HEK293T (cell line): ENCODE data around the gene CADPS.

Source experiments
- CTCF ChIA-PET: fragments of 350-600 bp; formaldehyde crosslinking; extraction: SDS; loops from one replicate; lab custom pipeline; 2021; ENCODE audit warnings: antibody characterized with exemption, inconsistent platforms; lab: Yijun Ruan, JAX
- POLR2A ChIA-PET: fragments of 350-600 bp; formaldehyde crosslinking; extraction: SDS; loops from one replicate; lab custom pipeline; 2020; ENCODE audit warnings: antibody characterized with exemption, inconsistent platforms; lab: Yijun Ruan, JAX
- DNase-seq: peaks from one replicate; pipeline ENCODE4 v3.0.0; 2012; ENCODE audit warnings: mixed read lengths; ENCODE audit errors: extremely low spot score
- ARNT ChIP-seq: fragments of 450-650 bp; IDR thresholded peaks from 2 replicates; pipeline ENCODE4 v1.6.1; 2017; ENCODE audit warnings: mild to moderate bottlenecking
- BHLHE40 ChIP-seq: fragments of 450-650 bp; IDR thresholded peaks from 2 replicates; pipeline ENCODE4 v1.6.1; 2016; ENCODE audit warnings: mild to moderate bottlenecking, moderate library complexity, borderline replicate concordance
- CTBP1 ChIP-seq: fragments of 450-650 bp; IDR thresholded peaks from 2 replicates; pipeline ENCODE4 v1.6.1; 2016; ENCODE audit warnings: borderline replicate concordance
- ELF4 ChIP-seq: fragments of 450-650 bp; IDR thresholded peaks from 2 replicates; pipeline ENCODE4 v1.6.1; 2017; ENCODE audit warnings: antibody characterized with exemption
- FOXA1 ChIP-seq: fragments of 450-650 bp; IDR thresholded peaks from 2 replicates; pipeline ENCODE4 v1.6.1; 2016; ENCODE audit warnings: mild to moderate bottlenecking
- FOXK2 ChIP-seq: fragments of 450-650 bp; IDR thresholded peaks from 2 replicates; pipeline ENCODE4 v1.6.1; 2016; ENCODE audit warnings: mild to moderate bottlenecking
- FOXM1 ChIP-seq: fragments of 450-650 bp; IDR thresholded peaks from 2 replicates; pipeline ENCODE4 v1.6.1; 2017; ENCODE audit warnings: mild to moderate bottlenecking, borderline replicate concordance
- HDGF ChIP-seq: fragments of 450-650 bp; IDR thresholded peaks from 2 replicates; pipeline ENCODE4 v1.6.1; 2017; ENCODE audit warnings: antibody characterized with exemption, borderline replicate concordance
- L3MBTL2 ChIP-seq: fragments of 450-650 bp; conservative IDR thresholded peaks from 2 replicates; pipeline ENCODE4 v1.6.1; 2016; ENCODE audit warnings: mild to moderate bottlenecking
- LEF1 ChIP-seq: fragments of 450-650 bp; IDR thresholded peaks from 2 replicates; pipeline ENCODE4 v1.6.1; 2017; ENCODE audit warnings: mild to moderate bottlenecking, borderline replicate concordance
- NFRKB ChIP-seq: fragments of 450-650 bp; IDR thresholded peaks from 2 replicates; pipeline ENCODE4 v1.6.1; 2016; ENCODE audit warnings: mild to moderate bottlenecking, moderate library complexity
- SP1 ChIP-seq: fragments of 450-650 bp; IDR thresholded peaks from 2 replicates; pipeline ENCODE4 v1.6.1; 2017
- SUZ12 ChIP-seq: fragments of 450-650 bp; IDR thresholded peaks from 2 replicates; pipeline ENCODE4 v1.6.1; 2016; ENCODE audit warnings: mild to moderate bottlenecking
- TARDBP ChIP-seq: fragments of 450-650 bp; IDR thresholded peaks from 2 replicates; pipeline ENCODE4 v1.6.1; 2016
- ZNF384 ChIP-seq: fragments of 450-650 bp; IDR thresholded peaks from 2 replicates; pipeline ENCODE4 v1.6.1; 2016
- TF ChIP-seq, protein P1 (sequence below): fragments of 450-650 bp; IDR thresholded peaks from 2 replicates; pipeline ENCODE4 v1.6.1; 2016

Gene CADPS

DNA sequence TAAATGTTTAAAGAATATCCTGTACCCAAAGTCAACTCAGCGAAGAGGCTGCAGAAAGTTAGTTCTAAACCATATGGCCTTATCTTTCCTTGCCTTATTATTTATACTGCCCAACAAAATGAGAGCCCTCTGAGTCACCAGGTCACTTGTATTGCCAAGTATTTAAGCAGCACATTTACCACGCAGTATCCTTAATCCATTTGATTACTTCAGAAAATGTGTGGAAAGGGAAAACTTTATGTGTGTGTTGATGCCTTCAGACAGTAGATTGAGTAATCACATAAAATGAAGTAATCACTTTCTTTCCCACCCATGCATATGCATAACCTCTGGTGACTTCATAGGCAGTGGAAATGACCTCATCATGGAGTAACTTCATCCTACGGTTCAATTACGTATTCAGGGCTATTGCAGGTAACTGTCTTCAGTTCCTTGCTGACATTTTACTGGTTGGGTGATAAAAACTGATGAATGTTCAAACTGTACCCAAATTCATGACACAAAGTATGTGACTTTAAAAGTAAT is 7.5 kb upstream of the CADPS start:
- ChIA-PET POLR2A (no interaction called here), CTCF (no interaction called here)
- DNase-seq = no peak
- TF ChIP-seq NFRKB (no peak), HDGF (no peak), FOXA1 (no peak), FOXK2 (no peak), BHLHE40 (no peak), ZNF384 (no peak), SP1 (no peak), L3MBTL2 (no peak), ELF4 (no peak), FOXM1 (no peak), ARNT (no peak), SUZ12 (no peak), CTBP1 (no peak)
- TF ChIP-seq, protein P1, sequence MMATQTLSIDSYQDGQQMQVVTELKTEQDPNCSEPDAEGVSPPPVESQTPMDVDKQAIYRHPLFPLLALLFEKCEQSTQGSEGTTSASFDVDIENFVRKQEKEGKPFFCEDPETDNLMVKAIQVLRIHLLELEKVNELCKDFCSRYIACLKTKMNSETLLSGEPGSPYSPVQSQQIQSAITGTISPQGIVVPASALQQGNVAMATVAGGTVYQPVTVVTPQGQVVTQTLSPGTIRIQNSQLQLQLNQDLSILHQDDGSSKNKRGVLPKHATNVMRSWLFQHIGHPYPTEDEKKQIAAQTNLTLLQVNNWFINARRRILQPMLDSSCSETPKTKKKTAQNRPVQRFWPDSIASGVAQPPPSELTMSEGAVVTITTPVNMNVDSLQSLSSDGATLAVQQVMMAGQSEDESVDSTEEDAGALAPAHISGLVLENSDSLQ = no peak

DNA sequence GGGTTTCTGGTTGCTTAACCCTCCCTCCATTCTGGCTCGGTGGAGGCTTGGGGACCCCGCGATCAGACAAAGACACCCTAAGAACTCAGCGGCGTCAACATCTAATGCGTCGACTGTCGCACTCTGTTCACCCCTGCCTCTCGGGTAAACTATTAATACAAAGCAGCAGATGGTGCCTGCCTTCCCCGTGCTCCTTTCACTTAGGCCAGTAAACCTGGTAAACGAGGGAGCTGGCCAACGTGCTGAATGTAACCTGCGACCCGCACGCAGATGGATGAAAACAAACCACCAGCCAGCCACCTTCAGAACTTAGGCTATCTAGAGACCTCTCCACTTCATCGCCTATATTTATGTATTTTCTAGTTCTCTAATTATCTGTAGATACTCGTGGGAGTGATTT is 848 bp upstream of the CADPS start:
- TF ChIP-seq CTBP1 (no peak), TARDBP (no peak), BHLHE40 (no peak), SUZ12 (no peak), FOXK2 (no peak), LEF1 (no peak), FOXM1 (no peak), NFRKB (no peak), ELF4 (no peak), HDGF (no peak), ZNF384 (no peak), L3MBTL2 (no peak), FOXA1 (no peak), ARNT (no peak), SP1 (no peak)
- TF ChIP-seq, protein P1 = no peak
- ChIA-PET POLR2A (no interaction called here), CTCF (no interaction called here)
- DNase-seq = peak; percentile 53

DNA sequence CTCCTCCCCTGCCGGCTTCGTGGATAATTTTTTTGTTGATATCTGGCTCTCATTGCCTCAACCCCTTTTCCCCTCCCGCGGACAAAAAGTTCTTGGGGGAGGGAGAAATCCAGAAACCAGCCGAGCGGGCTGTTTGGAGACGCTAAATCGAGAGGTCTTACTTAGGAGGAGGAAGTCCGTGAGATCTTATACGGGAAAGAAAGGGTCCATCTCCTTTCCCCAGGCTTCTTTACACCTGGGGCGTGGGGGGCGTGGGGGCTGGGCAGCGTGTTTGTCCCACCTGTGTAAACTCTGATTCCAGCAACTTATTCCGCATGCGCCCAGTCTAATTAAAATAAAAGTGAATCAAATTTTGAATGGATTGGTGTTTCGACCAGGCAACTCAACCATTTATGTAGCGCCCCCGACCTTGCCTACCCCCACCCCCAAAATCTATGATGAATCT is 364 bp upstream of the CADPS start:
- no peak for DNase-seq
- ChIA-PET CTCF (no interaction called here), POLR2A (no interaction called here)
- TF ChIP-seq SP1 = no peak
- no peak for TF ChIP-seq FOXA1
- no peak for TF ChIP-seq FOXM1
- TF ChIP-seq, protein P1 = no peak
- no peak for TF ChIP-seq ZNF384
- no peak for TF ChIP-seq TARDBP
- TF ChIP-seq L3MBTL2 = no peak
- no peak for TF ChIP-seq ARNT
- TF ChIP-seq HDGF = no peak
- TF ChIP-seq CTBP1 = no peak
- TF ChIP-seq LEF1 = no peak
- no peak for TF ChIP-seq BHLHE40

DNA sequence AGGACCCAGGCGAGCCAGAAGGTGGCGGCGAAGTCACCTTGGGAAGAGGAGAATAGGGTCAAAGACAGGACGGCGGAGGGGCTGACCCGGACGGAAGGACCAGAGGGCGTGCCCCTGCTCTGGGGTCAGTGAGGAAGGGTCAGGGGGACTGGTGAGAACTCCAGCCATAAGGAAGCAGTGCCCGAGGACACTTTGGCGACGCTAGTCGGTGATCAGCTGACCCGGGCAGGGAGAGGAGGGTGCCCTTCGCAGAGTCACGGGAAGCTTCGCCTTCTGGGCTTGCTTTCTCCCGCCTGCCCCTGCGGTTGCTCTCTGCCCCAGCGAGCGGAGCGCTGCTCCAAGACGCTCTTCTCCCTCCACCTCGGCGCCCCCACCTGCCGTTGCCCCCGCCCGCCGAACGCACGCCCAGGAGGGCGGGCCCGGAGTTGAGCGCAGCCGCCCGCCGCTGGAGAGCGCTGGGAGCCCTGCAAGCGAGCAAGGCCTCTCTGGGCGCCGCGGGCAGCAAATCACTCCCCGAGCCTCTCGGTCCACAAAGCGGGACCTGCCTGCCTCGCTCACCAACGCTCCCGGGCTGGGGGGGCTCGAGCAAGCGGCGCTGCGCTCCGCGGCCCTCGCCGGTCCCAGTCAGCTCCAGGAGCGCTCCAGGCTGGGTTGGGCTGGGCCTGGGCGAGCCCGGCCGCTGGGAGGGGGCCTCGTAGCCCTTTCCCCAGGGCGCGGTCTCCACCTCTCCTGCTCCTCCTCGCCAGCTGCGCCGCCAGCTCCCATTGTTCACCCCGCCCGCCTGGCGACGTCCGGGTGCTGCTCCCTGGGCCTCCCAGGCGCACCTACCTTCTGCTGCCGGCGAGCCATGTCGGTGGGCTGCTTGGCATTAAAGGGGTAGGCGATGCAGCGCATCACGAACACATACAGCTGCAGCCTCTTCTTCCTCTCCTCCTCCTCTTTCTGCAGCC is 1.2 kb downstream of the CADPS start:
- TF ChIP-seq ARNT = no peak
- TF ChIP-seq BHLHE40 = no peak
- TF ChIP-seq NFRKB = no peak
- no peak for TF ChIP-seq SUZ12
- TF ChIP-seq SP1 = no peak
- no peak for TF ChIP-seq FOXA1
- no peak for TF ChIP-seq ZNF384
- POLR2A ChIA-PET = no interaction called here
- peak; percentile 46 for DNase-seq
- CTCF ChIA-PET = interaction anchor here (0.6 to 1.5 kb wide), 3 partner anchors 12 to 319 kb away, joined by 3 to 9 read pairs (median 6); no protein-coding TSS in a partner anchor

DNA sequence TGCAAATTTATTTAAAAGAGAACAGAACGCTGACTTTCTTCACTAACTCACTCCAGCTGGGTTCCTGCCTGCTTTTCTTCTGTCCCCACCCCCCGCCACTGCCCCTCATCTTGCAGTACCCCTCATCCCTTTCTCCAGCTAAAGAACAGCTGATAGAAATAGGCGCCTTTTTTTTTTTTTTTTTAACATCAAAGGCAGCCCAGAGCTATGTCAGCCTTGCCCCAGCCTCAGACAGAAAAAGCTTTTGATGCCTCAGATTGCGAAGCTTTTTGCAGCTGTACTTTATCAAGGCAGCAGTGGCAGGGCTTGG is 1.8 kb downstream of the CADPS start:
- CTCF ChIA-PET = interaction anchor here (0.6 to 1.5 kb wide), 3 partner anchors 13 to 320 kb away, joined by 3 to 9 read pairs (median 6); no protein-coding TSS in a partner anchor
- TF ChIP-seq HDGF = no peak
- TF ChIP-seq TARDBP = no peak
- no peak for TF ChIP-seq SP1
- TF ChIP-seq LEF1 = no peak
- no peak for DNase-seq
- POLR2A ChIA-PET = no interaction called here

DNA sequence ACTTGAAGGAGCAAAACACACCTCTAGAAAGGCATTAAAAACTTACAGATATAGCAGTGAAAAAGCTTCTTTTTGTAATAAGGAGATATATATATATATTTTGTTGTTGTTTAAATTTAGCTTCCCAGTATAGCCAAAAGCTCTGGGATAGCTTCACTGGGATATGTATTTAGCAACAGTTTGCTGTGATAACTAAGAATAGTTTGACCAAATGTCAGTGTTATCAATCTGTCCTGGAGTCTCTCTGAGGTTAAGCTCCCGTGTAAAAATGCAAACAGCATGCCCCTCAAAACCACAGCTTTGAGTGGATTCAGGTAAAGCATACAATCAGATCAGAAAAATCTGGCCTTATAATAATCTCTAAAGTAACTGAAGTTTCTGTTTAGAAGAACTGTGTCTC is 2.9 kb downstream of the CADPS start:
- CTCF ChIA-PET = interaction anchor here (0.5 to 1.5 kb wide), 2 partner anchors 321 to 493 kb away, joined by 4 to 9 read pairs; no protein-coding TSS in a partner anchor
- TF ChIP-seq L3MBTL2 (no peak), FOXA1 (no peak), LEF1 (no peak), FOXK2 (no peak), ARNT (no peak)
- POLR2A ChIA-PET = no interaction called here
- no peak for DNase-seq
